C4-2B (cell line): ENCODE results near the gene ATP1A3.

Source experiments
- H3K27ac ChIP-seq: fragments of 450-650 bp; 2 replicates; pipeline ENCODE4 v1.5.1; 2017
- ZFX ChIP-seq: fragments of 450-650 bp; IDR thresholded peaks from 2 replicates; pipeline ENCODE4 v1.6.1; 2017
- TF ChIP-seq, protein P1 (sequence below): fragments of 450-650 bp; conservative IDR thresholded peaks from 2 replicates; pipeline ENCODE4 v1.5.1; 2017; ENCODE audit warnings: mild to moderate bottlenecking

Gene ATP1A3

DNA sequence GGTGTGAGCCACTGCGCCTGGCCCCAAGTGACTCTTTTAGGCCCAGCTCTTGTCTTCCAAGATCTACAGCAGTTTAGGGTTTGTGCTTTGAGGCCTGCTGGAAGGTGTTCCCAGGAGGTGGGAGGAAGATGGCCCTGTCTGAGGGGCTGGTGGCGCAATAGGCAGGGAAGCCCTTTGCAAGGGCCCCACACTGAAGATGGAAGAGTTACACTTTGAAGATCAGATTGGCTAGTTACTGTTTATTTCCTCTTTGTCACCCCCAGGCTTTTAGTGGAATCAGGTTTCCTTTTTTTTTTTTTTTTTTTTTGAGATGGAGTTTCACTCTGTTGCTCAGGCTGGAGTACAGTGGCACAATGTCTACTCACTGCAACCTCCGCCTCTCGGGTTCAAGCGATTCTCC is 33.1 kb downstream of the ATP1A3 start:
- TF ChIP-seq ZFX: no peak
- TF ChIP-seq, protein P1, sequence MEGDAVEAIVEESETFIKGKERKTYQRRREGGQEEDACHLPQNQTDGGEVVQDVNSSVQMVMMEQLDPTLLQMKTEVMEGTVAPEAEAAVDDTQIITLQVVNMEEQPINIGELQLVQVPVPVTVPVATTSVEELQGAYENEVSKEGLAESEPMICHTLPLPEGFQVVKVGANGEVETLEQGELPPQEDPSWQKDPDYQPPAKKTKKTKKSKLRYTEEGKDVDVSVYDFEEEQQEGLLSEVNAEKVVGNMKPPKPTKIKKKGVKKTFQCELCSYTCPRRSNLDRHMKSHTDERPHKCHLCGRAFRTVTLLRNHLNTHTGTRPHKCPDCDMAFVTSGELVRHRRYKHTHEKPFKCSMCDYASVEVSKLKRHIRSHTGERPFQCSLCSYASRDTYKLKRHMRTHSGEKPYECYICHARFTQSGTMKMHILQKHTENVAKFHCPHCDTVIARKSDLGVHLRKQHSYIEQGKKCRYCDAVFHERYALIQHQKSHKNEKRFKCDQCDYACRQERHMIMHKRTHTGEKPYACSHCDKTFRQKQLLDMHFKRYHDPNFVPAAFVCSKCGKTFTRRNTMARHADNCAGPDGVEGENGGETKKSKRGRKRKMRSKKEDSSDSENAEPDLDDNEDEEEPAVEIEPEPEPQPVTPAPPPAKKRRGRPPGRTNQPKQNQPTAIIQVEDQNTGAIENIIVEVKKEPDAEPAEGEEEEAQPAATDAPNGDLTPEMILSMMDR: no peak
- no peak overlapping the region for H3K27ac ChIP-seq

DNA sequence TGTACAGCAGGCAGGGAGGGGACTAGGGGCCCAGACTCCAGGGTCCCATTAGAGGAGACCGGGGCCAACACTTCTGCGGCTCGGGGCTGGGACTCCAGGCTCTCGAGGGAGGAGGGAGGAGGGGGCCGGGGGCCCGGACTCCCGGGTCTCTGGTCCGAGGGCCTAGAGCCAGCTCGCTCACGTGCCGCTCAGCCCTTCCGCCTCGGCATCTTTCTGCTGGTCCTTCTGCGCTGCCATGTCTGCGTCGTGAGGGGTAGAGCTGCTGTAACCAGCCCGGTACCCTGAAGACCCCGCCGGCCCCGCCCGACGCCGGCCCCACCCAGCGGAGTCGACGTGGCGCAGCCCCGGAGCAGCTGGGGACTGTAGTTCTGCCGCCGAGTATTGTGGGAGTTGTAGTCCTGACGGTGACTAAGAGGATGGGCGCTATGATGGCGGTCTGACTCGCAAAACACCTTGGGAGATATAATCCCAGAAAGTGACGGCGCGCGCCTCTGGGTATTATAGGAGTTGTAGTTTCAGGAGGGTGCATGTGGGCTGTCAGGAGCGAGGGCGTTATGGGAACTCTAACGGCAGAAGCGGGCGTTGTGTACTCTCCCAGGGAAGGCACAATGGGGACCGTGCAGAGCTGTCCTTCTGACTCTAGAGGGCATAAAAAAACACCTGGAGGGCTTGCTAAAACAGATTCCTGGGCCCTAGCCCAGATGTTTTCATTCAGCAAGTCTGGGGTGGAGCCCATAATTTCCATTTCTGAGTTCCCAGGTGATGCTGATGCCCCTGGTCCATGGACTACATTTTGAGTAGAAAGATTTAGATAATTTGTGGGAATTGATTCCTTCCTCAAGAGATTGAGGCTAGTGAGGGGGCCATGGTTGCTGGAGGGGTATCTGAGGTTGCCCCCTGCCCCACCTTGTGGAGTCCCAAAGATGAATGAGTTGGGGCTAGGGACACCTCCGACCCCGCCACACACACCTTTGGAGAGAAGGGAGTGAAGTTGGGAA is 34.7 kb downstream of the ATP1A3 start, which contains the start of gene RABAC1:
Gene RABAC1, minus strand, starts transcription at position 266 of the 998 bp plus-strand sequence. Its CDS starts 29 bp downstream, at position 237.
- H3K27ac ChIP-seq: peak within 1 kb of the TSS; percentile 77

DNA sequence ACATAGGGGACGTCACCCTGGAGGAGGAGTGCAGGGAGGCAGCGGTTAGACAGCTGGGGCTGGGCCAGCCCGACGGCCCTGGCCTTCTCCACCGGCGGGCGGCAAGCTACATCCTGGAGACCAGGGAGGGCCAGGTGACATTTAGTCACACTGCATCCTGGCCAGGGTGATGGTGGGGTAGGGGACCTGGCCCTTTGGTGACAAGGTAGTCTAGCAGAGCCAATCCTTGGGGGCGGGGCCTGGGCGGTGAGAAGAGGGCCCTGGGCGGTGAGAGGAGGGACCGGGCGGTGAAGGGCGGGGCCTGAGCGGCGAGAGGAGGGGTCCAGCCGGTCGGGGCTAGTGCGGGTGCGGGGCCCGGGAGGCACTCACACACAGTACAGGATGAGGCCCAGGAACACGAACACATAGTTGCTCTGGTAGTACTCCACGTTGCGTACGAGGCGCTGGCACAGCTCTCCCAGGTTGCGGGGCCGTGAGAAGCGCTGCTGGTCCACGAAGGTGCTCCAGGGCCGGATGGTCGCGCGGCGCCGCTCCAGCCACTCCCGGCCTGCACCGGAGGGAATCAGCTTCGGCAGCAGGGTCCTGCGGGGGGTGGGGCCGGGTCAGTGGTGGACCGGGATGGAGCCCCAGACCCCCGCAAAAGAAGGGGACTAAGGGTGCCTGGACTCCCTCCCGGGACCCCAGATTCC is 35.5 kb downstream of the ATP1A3 start:
- peak overlapping the region; percentile 77 for H3K27ac ChIP-seq
- TF ChIP-seq ZFX: no peak
- TF ChIP-seq, protein P1: no peak

More for the DNA sequence above, 34.7 kb downstream of the ATP1A3 start, which contains the start of gene RABAC1:
- TF ChIP-seq, protein P1: no peak
- no peak for TF ChIP-seq ZFX

DNA sequence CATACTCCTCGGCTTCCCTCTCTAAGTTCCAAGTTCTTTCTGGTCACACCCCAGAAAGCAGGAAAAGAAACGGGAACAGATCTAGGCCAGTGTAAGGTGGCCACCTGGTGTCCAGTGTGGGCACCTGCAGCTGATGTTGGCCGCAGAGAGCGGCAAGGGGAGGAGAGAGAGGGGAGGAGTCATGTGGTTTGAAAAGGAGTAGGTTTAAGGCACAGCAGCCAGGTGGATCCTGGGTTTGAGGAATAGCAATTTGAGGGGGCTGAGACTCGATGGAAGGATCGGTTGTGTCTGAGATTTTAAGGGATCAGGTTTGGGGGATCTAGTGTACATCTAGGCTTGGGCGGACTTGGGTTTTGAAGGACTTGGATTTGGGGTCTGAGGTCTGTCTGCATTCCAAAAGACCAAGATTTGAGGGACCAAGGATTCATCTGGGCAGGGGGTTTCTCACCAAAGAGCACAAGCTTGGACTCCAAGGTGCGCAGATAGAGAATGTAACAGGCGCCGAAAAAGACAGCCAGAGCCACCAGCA is 36.1 kb downstream of the ATP1A3 start:
- TF ChIP-seq ZFX: no peak
- TF ChIP-seq, protein P1: peak; percentile 82
- peak overlapping the region; percentile 77 for H3K27ac ChIP-seq

DNA sequence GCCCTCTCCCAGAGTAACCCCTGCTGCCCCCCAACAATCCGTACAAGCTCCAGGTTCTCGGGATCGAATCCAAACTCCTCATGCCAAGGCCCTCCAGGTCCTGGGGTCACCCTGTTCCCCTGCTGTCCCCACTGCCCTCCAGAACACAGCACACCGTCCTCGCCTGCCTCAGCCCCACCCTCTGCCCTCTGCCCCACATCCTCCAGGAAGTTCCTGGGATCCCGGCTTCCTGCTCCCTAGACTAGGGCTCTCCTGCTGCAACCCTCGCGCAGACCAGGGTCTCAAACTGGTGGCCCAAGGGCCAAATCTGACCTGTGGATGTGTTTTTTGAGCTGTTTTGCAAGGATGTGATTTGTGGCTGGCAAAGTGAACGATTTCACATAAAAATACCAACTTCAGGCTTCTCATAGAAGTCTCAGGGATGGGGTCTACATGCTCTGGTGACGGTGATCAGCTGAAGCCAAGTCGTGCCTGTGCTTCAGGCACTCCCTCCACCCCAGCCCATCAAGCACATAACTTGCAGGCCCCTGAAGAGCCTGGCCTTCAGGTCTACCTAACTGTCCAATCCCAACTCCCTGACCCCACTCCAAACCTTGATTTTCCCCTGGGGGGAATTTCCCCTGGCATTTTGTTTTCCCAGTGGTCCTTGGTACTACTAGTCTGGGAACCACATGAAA is 36.7 kb downstream of the ATP1A3 start:
- no peak overlapping the region; the same call in 1 of the 2 replicates for H3K27ac ChIP-seq
- no peak for TF ChIP-seq ZFX
- TF ChIP-seq, protein P1: no peak

DNA sequence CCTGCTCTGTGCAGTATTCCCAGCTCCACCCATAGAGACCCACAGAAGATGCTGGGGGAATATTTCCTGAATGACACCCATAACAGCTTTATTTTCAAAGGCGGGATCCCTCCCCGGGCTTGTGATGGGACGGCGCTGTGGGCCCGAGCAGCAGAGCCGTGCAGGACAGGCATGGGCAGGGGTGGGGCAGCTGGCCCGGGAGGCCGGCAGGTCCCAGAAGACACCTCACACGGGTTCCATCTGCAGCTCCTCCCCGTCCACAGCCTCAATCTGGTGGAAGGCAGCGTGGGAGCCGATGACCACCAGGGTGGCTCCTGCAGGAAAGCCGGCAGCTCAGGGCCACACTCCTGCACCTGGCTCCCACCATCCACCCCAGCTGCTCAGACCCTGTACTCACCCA is 37.4 kb downstream of the ATP1A3 start:
- TF ChIP-seq, protein P1: no peak
- TF ChIP-seq ZFX: no peak

More for the DNA sequence above, 37.4 kb downstream of the ATP1A3 start:
- no peak overlapping the region for H3K27ac ChIP-seq
